Measurements from ENCODE around the gene ARHGEF4.
"Not testable (repeated sequence)": the region's sequence is repeated elsewhere in the genome, so short reads cannot be mapped to it uniquely, and the experiment has no call there.

Gene ARHGEF4

DNA sequence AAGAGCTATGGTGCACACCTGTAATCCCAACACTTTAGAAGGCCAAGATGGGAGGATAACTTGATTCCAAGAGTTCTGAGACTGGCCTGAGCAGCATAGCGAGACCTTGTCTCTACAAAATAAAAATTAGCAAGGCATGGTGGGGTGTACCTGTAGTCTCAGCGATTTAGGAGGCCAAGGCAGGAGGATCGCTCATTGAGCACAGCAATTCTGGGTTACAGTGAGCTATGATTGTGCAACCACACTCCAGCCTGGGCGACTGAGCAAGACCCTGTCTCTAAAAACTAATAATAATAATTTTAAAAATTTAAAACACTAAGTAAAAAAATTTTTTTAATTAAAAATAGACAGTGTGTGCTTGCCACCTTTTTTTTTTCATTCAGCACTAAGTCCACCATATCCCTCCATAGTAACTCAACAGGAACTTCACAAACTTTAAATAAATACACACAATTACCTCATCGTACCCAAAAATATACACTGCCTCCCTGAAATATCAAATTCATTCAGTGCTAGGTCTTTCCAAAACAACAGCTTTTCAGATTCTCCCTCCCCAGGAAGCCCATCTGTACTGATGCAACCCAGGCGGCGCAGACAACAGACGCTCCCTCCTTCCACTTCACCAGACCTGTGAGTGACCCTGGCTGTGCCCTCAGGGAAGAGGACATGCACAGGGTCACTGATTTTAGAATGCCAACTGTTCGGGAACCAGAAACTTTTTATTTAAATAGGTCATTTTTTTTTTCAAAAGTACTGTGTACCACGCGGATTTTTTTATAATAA lies 227.0 kb downstream of the ARHGEF4 start:
- no peak for FAIRE-seq
- DNase-seq (ENCODE audit: insufficient read length, low spot score): no peak
- TF ChIP-seq, protein P1, sequence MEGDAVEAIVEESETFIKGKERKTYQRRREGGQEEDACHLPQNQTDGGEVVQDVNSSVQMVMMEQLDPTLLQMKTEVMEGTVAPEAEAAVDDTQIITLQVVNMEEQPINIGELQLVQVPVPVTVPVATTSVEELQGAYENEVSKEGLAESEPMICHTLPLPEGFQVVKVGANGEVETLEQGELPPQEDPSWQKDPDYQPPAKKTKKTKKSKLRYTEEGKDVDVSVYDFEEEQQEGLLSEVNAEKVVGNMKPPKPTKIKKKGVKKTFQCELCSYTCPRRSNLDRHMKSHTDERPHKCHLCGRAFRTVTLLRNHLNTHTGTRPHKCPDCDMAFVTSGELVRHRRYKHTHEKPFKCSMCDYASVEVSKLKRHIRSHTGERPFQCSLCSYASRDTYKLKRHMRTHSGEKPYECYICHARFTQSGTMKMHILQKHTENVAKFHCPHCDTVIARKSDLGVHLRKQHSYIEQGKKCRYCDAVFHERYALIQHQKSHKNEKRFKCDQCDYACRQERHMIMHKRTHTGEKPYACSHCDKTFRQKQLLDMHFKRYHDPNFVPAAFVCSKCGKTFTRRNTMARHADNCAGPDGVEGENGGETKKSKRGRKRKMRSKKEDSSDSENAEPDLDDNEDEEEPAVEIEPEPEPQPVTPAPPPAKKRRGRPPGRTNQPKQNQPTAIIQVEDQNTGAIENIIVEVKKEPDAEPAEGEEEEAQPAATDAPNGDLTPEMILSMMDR (IDR thresholded peaks at IDR 0.05; ENCODE audit: insufficient read depth, missing control alignments): no peak

DNA sequence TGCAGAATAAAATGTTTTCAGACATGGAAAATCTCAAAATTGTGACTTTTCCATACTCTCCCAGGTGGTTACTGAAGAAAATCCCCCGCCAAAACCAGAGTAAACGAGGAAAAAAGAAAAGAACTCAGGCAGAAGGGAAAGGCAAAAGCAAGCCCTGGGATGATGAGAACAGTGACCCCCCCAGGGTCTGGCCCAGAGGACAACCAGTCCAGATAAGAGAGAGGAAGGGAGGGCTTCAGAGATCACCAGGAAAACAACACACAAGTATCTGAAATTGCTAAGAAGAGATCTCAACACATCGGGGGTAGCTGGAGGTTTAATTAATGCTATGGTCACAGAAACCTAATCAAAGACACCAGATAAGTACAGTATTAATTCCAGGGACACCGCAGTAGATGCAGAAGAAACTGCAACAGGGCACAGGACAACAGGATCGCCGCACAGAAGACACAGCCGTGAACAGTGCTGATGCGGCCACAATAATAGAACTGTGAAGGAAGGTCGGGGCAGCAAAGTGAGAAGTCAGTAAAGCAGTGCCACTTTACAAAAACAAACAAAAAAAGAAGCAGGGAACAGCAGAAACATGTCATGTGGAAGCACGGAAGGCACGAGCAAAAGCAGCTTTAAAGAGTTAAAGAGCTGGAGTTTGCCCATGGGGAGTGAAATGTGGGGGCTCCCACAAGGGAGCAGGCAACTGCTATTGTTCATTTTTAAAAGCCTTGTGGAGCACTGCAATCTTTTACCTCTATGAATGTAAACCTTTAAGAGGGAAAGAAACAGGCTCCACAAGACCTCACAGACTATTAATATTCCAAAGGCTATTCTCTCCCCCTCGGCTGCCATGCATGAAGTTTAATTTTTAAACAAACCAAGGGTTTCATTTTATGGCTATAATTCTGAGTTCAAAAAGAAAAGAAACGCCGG lies 228.1 kb downstream of the ARHGEF4 start:
- TF ChIP-seq, protein P1 (IDR thresholded peaks at IDR 0.05; ENCODE audit: insufficient read depth, missing control alignments): no peak
- no peak for DNase-seq (ENCODE audit: insufficient read length, low spot score)
- no peak for FAIRE-seq

DNA sequence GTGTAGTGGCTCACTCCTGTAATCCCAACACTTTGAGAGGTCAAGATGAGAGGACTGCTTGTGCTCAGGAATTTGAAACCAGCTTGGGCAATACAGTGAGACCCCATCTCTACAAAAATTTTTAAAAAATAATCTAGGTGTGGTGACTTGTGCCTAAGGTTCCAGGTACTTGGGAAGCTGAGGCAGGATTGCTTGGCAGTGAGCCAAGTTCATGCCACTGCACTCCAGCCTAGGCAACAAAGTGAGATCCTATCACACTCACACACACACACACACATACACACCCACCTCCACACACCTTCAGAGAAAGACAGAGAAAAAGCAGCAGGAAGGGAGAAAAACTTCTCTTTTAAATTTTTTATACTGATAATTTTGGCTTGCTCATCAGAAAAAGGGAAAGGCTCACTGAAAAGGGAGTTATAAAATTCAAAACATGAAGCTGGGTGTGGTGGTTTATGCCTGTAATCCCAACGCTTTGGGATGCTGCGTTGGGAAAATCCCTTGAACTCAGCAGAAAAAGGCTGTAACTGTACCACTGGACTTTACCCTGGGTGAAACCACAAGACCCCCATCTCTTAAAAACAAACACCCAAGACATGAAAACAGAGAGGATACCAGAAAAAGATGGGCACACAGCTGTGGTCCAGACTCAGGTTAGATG lies 230.9 kb downstream of the ARHGEF4 start:
- TF ChIP-seq, protein P1 (IDR thresholded peaks at IDR 0.05; ENCODE audit: insufficient read depth, missing control alignments): no peak
- FAIRE-seq: no peak
- no peak for DNase-seq (ENCODE audit: insufficient read length, low spot score)

DNA sequence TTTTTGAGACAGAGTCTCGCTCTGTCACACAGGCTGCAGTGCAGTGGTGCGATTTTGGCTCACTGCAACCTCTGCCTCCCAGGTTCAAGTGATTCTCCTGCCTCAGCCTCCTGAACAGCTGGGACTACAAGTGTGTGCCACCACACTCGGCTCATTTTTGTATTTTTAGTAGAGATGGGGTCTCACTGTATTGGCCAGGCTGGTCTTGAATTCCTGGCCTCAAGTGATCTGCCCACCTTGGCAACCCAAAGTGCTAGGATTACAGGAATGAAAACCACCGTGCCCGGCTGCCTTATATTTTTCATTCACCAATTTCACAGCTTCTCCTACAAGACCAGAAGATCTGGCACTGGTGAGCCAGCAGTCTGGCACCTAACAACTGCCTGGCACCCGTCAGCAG lies 231.5 kb downstream of the ARHGEF4 start:
- DNase-seq (ENCODE audit: insufficient read length, low spot score); FAIRE-seq: not testable (repeated sequence)

DNA sequence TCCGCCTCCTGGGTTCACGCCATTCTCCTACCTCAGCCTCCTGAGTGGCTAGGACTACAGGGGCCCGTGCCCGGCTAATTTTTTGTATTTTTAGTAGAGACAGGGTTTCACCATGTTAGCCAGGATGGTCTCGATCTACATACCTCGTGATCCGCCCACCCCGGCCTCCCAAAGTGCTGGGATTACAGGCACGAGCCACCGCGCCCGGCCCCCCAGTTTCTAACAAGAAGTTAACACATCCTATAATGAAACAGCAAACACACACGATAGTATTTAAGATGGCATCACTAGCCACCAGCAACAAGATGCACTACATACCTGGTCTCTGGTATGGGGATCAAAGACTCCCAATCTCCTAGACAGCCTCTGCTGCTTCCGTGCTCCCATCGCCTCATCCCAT lies 238.9 kb downstream of the ARHGEF4 start:
- FAIRE-seq; DNase-seq (ENCODE audit: insufficient read length, low spot score): not testable (repeated sequence)

DNA sequence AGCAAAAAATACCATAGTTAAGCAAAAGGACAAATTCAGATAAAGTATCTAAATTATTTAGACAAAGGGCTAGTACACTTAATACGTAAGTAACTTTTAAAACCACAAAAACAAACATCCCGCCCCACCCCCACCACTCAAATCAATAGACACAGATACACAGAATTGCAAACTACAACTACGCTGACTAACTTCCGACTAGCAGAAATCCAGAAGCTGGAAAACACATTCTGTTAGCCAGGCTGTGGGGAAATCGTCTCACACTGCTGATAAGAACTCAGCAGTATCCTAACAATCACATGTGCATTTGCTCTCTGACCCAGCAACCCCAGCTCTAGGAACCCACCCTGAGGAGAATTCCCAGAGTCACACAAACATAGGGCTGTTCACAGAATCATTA lies 240.0 kb downstream of the ARHGEF4 start:
- DNase-seq (ENCODE audit: insufficient read length, low spot score) (no peak), FAIRE-seq (no peak)
- TF ChIP-seq, protein P1 (IDR thresholded peaks at IDR 0.05; ENCODE audit: insufficient read depth, missing control alignments): no peak

DNA sequence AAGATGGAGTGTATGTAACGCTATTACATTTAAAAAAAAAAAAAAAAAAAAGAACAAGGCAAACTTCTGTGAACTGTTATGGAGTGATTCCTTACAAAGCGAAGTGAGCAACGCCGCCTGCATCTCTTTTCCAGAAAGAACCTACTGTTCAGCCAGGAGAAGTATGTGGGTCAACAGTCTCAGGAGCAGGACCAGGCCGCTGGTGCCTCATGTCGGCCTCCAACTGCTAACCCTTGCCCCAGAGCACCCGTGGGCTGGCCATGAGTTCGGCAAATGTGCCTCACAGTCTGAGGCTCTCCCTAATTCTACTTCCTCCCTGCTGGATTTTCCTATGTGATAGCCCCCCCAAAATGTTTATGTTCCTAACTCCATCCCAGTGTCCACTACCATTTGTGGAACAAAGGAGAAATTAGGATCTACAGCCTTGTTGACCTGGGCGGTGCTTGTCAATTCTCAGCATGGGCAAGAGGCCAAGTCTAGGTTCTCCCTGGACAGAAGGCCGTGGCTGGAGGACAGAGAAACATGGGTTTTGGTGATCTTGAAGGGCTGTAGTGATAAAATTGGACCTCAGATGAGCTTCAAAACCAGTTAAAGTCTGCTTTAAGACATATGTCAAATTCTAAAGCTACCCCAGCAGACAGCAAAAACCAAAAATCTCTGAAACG lies 240.6 kb downstream of the ARHGEF4 start:
- FAIRE-seq (no peak), DNase-seq (ENCODE audit: insufficient read length, low spot score) (no peak)
- TF ChIP-seq, protein P1 (IDR thresholded peaks at IDR 0.05; ENCODE audit: insufficient read depth, missing control alignments): no peak
